OCI-LY1 (cell line): ENCODE results near the gene ZFR.

Experiments
- CTCF ChIP-seq: fragments of 200-600 bp; sonication (generic), shearing (Covaris generic); IDR thresholded peaks from 2 replicates; pipeline ENCODE4 v1.5.1; 2017; ENCODE audit warnings: mild to moderate bottlenecking, antibody characterized with exemption, low read length, moderate library complexity, mixed read lengths
- EZH2 ChIP-seq: fragments of 200-600 bp; sonication (generic), shearing (Covaris generic); IDR thresholded peaks from 2 replicates; pipeline ENCODE4 v1.8.0; 2017; ENCODE audit warnings: borderline replicate concordance, mixed run types, mild to moderate bottlenecking, antibody characterized with exemption, low read length, moderate library complexity, mixed read lengths

GRCh38 chr5:32420506-32420905 lies 24.0 kb downstream of the ZFR start:
- TF ChIP-seq CTCF (no peak), EZH2 (no peak)
